GM06990 (cell line): Measurements from ENCODE around the gene AQP7.
"Not testable (repeated sequence)": the region's sequence is repeated elsewhere in the genome, so short reads cannot be mapped to it uniquely, and the experiment has no call there.

Experiments
- DNase-seq: peaks from one replicate; pipeline ENCODE4 v3.0.0-alpha.2; 2011; ENCODE audit not compliant: insufficient read length; ENCODE audit errors: extremely low read depth
- H3K27me3 ChIP-seq: replicated peaks from 2 replicates; pipeline ENCODE4 v1.6.0; 2011; ENCODE audit warnings: low read length; ENCODE audit not compliant: control insufficient read depth, insufficient read depth
- H3K36me3 ChIP-seq: 2 replicates; pipeline ENCODE4 v1.5.1; 2011; ENCODE audit warnings: low read length; ENCODE audit not compliant: control insufficient read depth, insufficient read depth
- H3K4me3 ChIP-seq: replicated peaks from 2 replicates; pipeline ENCODE4 v1.5.1; 2011; ENCODE audit warnings: low read depth, mild to moderate bottlenecking, control low read depth, low read length
- CTCF ChIP-seq: IDR thresholded peaks from 2 replicates; pipeline ENCODE4 v1.5.1; 2011; ENCODE audit warnings: low read length, control low read depth, mild to moderate bottlenecking, inconsistent platforms; ENCODE audit not compliant: insufficient read depth, poor library complexity, severe bottlenecking

AQP7 gene

GRCh38 chr9:33402371-33402770 lies at the start of gene AQP7:
TSS of gene AQP7 (minus strand) at chr9:33402568. CDS start at chr9:33401262, 1,306 bp downstream.
- H3K4me3 ChIP-seq, DNase-seq, H3K36me3 ChIP-seq, H3K27me3 ChIP-seq: not testable (repeated sequence)

GRCh38 chr9:33450621-33451146 lies 48.3 kb upstream of the AQP7 start:
- no peak for DNase-seq

GRCh38 chr9:33449715-33450114 lies 47.3 kb upstream of the AQP7 start:
- no peak for DNase-seq
- no peak for TF ChIP-seq CTCF
- no peak overlapping the region for H3K4me3 ChIP-seq
- peaks cover 2% of the 10 kb centered on the region for H3K27me3 ChIP-seq
- no peaks in the 10 kb centered on the region for H3K36me3 ChIP-seq

More at GRCh38 chr9:33450621-33451146, 48.3 kb upstream of the AQP7 start:
- Histone ChIP-seq H3K27me3 (peaks cover 2% of the 10 kb centered on the region), H3K36me3 (no peaks in the 10 kb centered on the region), H3K4me3 (no peak overlapping the region)
- TF ChIP-seq CTCF, result no peak

GRCh38 chr9:33447799-33448553 lies 45.6 kb upstream of the AQP7 start:
- no peak for DNase-seq
- TF ChIP-seq CTCF, result no peak
- no peaks in the 10 kb centered on the region for H3K36me3 ChIP-seq
- H3K27me3 ChIP-seq, result peaks cover 2% of the 10 kb centered on the region
- H3K4me3 ChIP-seq, result no peak overlapping the region

- no peak for TF ChIP-seq CTCF
- Histone ChIP-seq H3K4me3 (peak within 1 kb of the TSS; percentile 15; the same call in 1 of the 2 replicates), H3K36me3 (no peaks in the 10 kb centered on the region), H3K27me3 (peaks cover 2% of the 10 kb centered on the region)
- DNase-seq, result peak; percentile 57
Observed at GRCh38 chr9:33446946-33447798, 44.8 kb upstream of the AQP7 start, which contains the start of gene AQP3. TSS of gene AQP3 (minus strand) at chr9:33447593. CDS start at chr9:33447530, 63 bp downstream.

- peak; percentile 68 for DNase-seq
- Histone ChIP-seq H3K36me3 (no peaks in the 10 kb centered on the region), H3K27me3 (peaks cover 2% of the 10 kb centered on the region), H3K4me3 (no peak overlapping the region)
- no peak for TF ChIP-seq CTCF
Observed at GRCh38 chr9:33446240-33446945, 44.0 kb upstream of the AQP7 start.
